ENCODE data around the gene DLG5. TPM values are rescaled to one million over a fixed set of nuclear protein-coding genes. Genes with fewer than 3 reads are reported as not detected.

Gene DLG5
- total RNA-seq, 4 donors from 2014 or later, result 45.4 to 92.4 (median 61.2) TPM

GRCh38 chr10:77927402-77928246, 1.1 kb upstream of the DLG5 start:
- H3K9me3 ChIP-seq, result no peaks in the 10 kb centered on the region
- TF ChIP-seq, protein P1, sequence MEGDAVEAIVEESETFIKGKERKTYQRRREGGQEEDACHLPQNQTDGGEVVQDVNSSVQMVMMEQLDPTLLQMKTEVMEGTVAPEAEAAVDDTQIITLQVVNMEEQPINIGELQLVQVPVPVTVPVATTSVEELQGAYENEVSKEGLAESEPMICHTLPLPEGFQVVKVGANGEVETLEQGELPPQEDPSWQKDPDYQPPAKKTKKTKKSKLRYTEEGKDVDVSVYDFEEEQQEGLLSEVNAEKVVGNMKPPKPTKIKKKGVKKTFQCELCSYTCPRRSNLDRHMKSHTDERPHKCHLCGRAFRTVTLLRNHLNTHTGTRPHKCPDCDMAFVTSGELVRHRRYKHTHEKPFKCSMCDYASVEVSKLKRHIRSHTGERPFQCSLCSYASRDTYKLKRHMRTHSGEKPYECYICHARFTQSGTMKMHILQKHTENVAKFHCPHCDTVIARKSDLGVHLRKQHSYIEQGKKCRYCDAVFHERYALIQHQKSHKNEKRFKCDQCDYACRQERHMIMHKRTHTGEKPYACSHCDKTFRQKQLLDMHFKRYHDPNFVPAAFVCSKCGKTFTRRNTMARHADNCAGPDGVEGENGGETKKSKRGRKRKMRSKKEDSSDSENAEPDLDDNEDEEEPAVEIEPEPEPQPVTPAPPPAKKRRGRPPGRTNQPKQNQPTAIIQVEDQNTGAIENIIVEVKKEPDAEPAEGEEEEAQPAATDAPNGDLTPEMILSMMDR (IDR thresholded peaks at IDR 0.05), result no peak
- TF ChIP-seq POLR2A (IDR thresholded peaks at IDR 0.05), result no peak
- DNase-seq, result peak in 1 of 2 donors; percentile 18
- H3K36me3 ChIP-seq, result no peaks in the 10 kb centered on the region
- H3K4me3 ChIP-seq (replicated peaks in 1 of 3), result peak overlapping the region in 2 of 3 donors; percentile 35 to 61
- H3K27me3 ChIP-seq, result no peaks in the 10 kb centered on the region
- intact Hi-C loops (cut with DNase I), result loop anchor here (5.0 kb wide), 1 partner anchor 80 kb away; no protein-coding TSS in a partner anchor
- peaks cover 13 to 26% of the 10 kb centered on the region in 2 donors for H3K4me1 ChIP-seq
- peak overlapping the region in 2 of 3 donors; percentile 57 to 79 for H3K27ac ChIP-seq
- WGBS, 2 donors, result 25 to 31% methylated on average over 20 of the region's 20 CpGs

GRCh38 chr10:77925795-77926565, 575 bp downstream of the DLG5 start:
- 3 to 4% methylated on average over 4 to 11 of the region's 73 CpGs for WGBS, 2 donors
- peak overlapping the region; percentile 25 to 78 (median 61) for H3K4me3 ChIP-seq (replicated peaks in 1 of 3)
- TF ChIP-seq POLR2A (IDR thresholded peaks at IDR 0.05), result no peak
- TF ChIP-seq, protein P1 (IDR thresholded peaks at IDR 0.05), result peak in 2 of 6 experiments; percentile 20 to 28
- H3K4me1 ChIP-seq, result peaks cover 13 to 33% of the 10 kb centered on the region in 2 donors
- H3K27me3 ChIP-seq, result no peaks in the 10 kb centered on the region
- H3K9me3 ChIP-seq, result no peaks in the 10 kb centered on the region
- H3K36me3 ChIP-seq, result no peaks in the 10 kb centered on the region
- peak overlapping the region; percentile 51 to 80 (median 79) for H3K27ac ChIP-seq
- DNase-seq, result peak; percentile 78 to 79
- intact Hi-C loops (cut with DNase I), result loop anchor here (5.0 kb wide), 1 partner anchor 79 kb away; no protein-coding TSS in a partner anchor

DNA sequence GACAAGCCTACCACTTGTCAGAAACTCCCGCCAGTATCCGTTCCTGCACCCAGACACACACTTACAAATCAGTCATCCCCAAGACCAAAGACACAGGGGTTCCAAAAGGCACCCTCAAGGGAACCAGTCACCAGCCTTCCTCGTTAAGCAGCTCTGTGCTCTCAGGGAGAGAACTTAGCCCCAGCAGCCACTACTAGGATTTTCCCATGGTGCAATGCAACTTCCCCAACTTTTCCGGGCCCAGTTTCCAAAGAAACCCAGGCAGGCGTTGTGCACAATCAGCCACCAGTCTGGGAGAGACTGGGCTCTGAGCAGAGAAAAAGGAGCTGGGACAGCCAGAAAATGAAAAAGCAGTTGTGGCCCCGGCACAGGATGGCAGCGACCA, 1.2 kb downstream of the DLG5 start:
- Histone ChIP-seq H3K27ac (peak overlapping the region; percentile 51 to 80 (median 79)), H3K27me3 (no peaks in the 10 kb centered on the region), H3K9me3 (no peaks in the 10 kb centered on the region), H3K4me1 (peaks cover 13 to 36% of the 10 kb centered on the region in 2 donors), H3K36me3 (no peaks in the 10 kb centered on the region), H3K4me3 (replicated peaks in 1 of 3) (peak overlapping the region; percentile 25 to 78 (median 61))
- peak in 1 of 2 donors; percentile 10 for TF ChIP-seq POLR2A (IDR thresholded peaks at IDR 0.05)
- TF ChIP-seq, protein P1 (IDR thresholded peaks at IDR 0.05), result no peak
- intact Hi-C loops (cut with DNase I), result loop anchor here (5.0 kb wide), 1 partner anchor 78 kb away; no protein-coding TSS in a partner anchor
- peak; percentile 25 to 33 for DNase-seq
- WGBS, 2 donors, result 7 to 30% methylated on average over 7 of the region's 7 CpGs

GRCh38 chr10:77922566-77923179, 3.9 kb downstream of the DLG5 start:
- H3K27ac ChIP-seq, result no peak overlapping the region
- TF ChIP-seq, protein P1 (IDR thresholded peaks at IDR 0.05), result no peak
- no peak for TF ChIP-seq POLR2A (IDR thresholded peaks at IDR 0.05)
- no peak overlapping the region for H3K4me3 ChIP-seq (replicated peaks in 1 of 3)
- intact Hi-C loops (cut with DNase I), result no loop called here
- H3K36me3 ChIP-seq, result no peaks in the 10 kb centered on the region
- DNase-seq, result no peak
- H3K27me3 ChIP-seq, result no peaks in the 10 kb centered on the region
- WGBS, 2 donors, result 66 to 96% methylated on average over 7 to 8 of the region's 8 CpGs
- no peaks in the 10 kb centered on the region for H3K9me3 ChIP-seq
- peaks cover 26 to 51% of the 10 kb centered on the region in 2 donors for H3K4me1 ChIP-seq

Measured in thyroid gland (tissue), 4 donors.